Uterus (tissue), 4 donors: Measurements from ENCODE around the gene DYDC2. TPM values are rescaled to one million over a fixed set of nuclear protein-coding genes. Genes with fewer than 3 reads are reported as not detected.
"Not testable (repeated sequence)": the region's sequence is repeated elsewhere in the genome, so short reads cannot be mapped to it uniquely, and the experiment has no call there.

Experiments used
- DNase-seq, 2 donors: peaks; one replicate each; pipeline ENCODE4 v3.0.0-alpha.2; 2019 to 2020
- H3K27ac ChIP-seq, 2 donors: fragments of 200-600 bp; sonication (generic); 1 replicate in 1 of 2; 2 replicates in 1 of 2; pipeline ENCODE4 v1.5.1; 2016 to 2018
- H3K27me3 ChIP-seq, 2 donors: fragments of 200-600 bp; sonication (generic); one replicate each; pipeline ENCODE4 v1.5.1; 2018 to 2019; ENCODE audit warnings: control low read depth in 1 of 2
- H3K36me3 ChIP-seq, 2 donors: fragments of 200-600 bp; sonication (generic); one replicate each; pipeline ENCODE4 v1.5.1; 2019; ENCODE audit warnings: control low read depth in 1 of 2
- H3K4me1 ChIP-seq, 2 donors: fragments of 200-600 bp; sonication (generic); one replicate each; pipeline ENCODE4 v1.5.1; 2018 to 2019; ENCODE audit warnings: control low read depth in 1 of 2
- H3K4me3 ChIP-seq, 2 donors: fragments of 200-600 bp; sonication (generic); 1 replicate in 1 of 2; 2 replicates in 1 of 2; pipeline ENCODE4 v1.5.1; 2018 to 2019; ENCODE audit warnings: mild to moderate bottlenecking in 1 of 2
- H3K9me3 ChIP-seq, 2 donors: fragments of 200-600 bp; sonication (generic); one replicate each; pipeline ENCODE4 v1.5.1; 2019; ENCODE audit warnings: control low read depth in 1 of 2
- CTCF ChIP-seq, 4 experiments: fragments of 200-600 bp in 2 of 4; fragments of 450-650 bp in 2 of 4; sonication (generic) in 2 of 4; IDR thresholded peaks; one replicate each; pipeline ENCODE4 v1.5.1; 2016 to 2019; ENCODE audit warnings: antibody characterized with exemption in 4 of 4, mild to moderate bottlenecking in 2 of 4, moderate library complexity in 1 of 4
- POLR2A ChIP-seq, 2 donors: fragments of 450-650 bp; IDR thresholded peaks; one replicate each; pipeline ENCODE4 v1.6.1; 2016; ENCODE audit warnings: antibody characterized with exemption in 2 of 2, mild to moderate bottlenecking in 1 of 2, moderate library complexity in 1 of 2
- intact Hi-C: fragments of 100-400 bp; cut with DNase I; formaldehyde crosslinking; loops from one replicate; pipeline ENCODE4 v1.15.1; 2023; ENCODE audit warnings: low total_unique reads
- total RNA-seq, 4 donors: library from RNA; depleted of rRNA in 3 of 4; stranded (reverse); fragments of >200 nt in 3 of 4; gene quantifications; one replicate each; pipeline versions ENCODE4 v1.1.0 to v1.2.4, GENCODE V29; 2014 to 2023
- donor health status: DM: yes; HTN: yes; CAD: no.

The DYDC2 gene
- total RNA-seq, 4 donors from 2014 or later: 0.73 to 12.4 (median 6.6) TPM; not detected in 1

DNA sequence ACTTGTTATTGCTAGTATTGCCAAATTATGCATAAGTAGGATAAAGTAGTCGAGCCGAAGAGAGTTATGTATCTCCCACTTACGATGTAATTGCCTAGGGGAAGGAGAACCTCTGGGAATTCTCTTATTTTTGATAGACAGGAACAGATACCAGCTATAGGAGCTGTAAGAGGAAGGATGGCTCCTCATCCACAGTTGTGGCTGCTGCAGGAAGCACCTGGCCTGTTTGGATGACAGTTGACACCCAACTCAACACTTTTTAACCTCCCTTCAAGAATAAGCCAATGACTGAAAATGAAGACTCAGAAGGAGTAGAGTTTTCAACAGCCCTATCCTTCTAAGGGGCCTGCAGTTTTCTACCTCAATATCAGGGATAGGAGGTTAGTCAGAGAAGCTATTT is 6.3 kb upstream of the DYDC2 start:
- no peak overlapping the region for H3K27ac ChIP-seq
- no peaks in the 10 kb centered on the region for H3K4me1 ChIP-seq
- no peak for DNase-seq
- H3K9me3 ChIP-seq: no peaks in the 10 kb centered on the region
- intact Hi-C loops: no loop called here
- no peaks in the 10 kb centered on the region for H3K27me3 ChIP-seq
- TF ChIP-seq CTCF (IDR thresholded peaks at IDR 0.05): no peak
- no peak for TF ChIP-seq POLR2A (IDR thresholded peaks at IDR 0.05)
- no peaks in the 10 kb centered on the region for H3K36me3 ChIP-seq
- H3K4me3 ChIP-seq: no peak overlapping the region

DNA sequence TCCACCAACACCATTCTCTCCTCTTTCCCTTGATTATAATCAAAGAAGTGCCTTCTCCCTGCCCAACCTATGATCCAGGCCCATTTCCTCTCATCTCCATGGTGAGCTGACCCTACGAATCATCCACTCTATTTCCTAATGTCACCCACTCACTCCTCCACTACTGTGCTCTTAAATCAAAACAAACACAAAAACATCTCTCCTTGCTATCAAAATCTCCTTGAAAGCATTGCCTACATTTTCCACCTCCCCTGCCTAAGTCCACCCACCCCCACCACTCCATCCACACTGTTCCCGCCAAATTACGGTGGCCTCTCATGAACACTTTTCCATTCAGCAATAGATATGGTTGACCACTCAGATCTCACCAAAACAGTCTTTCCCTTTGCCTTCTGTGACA is 5.4 kb upstream of the DYDC2 start:
- H3K27me3 ChIP-seq: no peaks in the 10 kb centered on the region
- peaks cover 0 to 2% of the 10 kb centered on the region in 2 donors for H3K4me1 ChIP-seq
- intact Hi-C loops: no loop called here
- no peak overlapping the region for H3K27ac ChIP-seq
- H3K9me3 ChIP-seq: no peaks in the 10 kb centered on the region
- H3K4me3 ChIP-seq: no peak overlapping the region
- TF ChIP-seq POLR2A (IDR thresholded peaks at IDR 0.05) (no peak), CTCF (IDR thresholded peaks at IDR 0.05) (no peak)
- no peaks in the 10 kb centered on the region for H3K36me3 ChIP-seq
- DNase-seq: no peak

- Histone ChIP-seq H3K27me3 (no peaks in the 10 kb centered on the region), H3K4me1 (peaks cover 0 to 11% of the 10 kb centered on the region in 2 donors), H3K4me3 (peak overlapping the region; percentile 19 to 29), H3K36me3 (no peaks in the 10 kb centered on the region), H3K27ac (no peak overlapping the region), H3K9me3 (no peaks in the 10 kb centered on the region)
- no peak for DNase-seq
- intact Hi-C loops: no loop called here
- no peak for TF ChIP-seq POLR2A (IDR thresholded peaks at IDR 0.05)
- TF ChIP-seq CTCF (IDR thresholded peaks at IDR 0.05): no peak
Measured at GRCh38 chr10:80356989-80357850, 639 bp downstream of the DYDC2 start.

DNA sequence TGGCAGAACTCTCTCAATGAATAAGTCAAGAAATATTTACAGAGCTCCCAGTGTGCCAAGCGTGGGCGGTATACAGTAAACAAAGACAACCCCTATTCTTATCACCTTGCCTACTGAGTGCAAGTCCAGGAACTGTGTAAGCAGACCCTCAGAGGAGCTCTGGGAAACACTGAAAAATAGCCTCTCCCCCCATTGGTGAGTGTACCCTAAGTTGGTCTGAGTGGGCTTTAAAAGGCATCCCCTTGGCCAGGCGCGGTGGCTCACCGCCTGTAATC is 1.2 kb downstream of the DYDC2 start:
- H3K9me3 ChIP-seq: no peaks in the 10 kb centered on the region
- no peak for TF ChIP-seq POLR2A (IDR thresholded peaks at IDR 0.05)
- TF ChIP-seq CTCF (IDR thresholded peaks at IDR 0.05): no peak
- H3K4me3 ChIP-seq: no peak overlapping the region
- no peaks in the 10 kb centered on the region for H3K36me3 ChIP-seq
- no peak for DNase-seq
- H3K27ac ChIP-seq: no peak overlapping the region
- intact Hi-C loops: no loop called here
- no peaks in the 10 kb centered on the region for H3K27me3 ChIP-seq
- H3K4me1 ChIP-seq: peaks cover 0 to 11% of the 10 kb centered on the region in 2 donors

GRCh38 chr10:80358925-80359324 is 2.3 kb downstream of the DYDC2 start:
- H3K4me1 ChIP-seq: peaks cover 0 to 11% of the 10 kb centered on the region in 2 donors
- H3K9me3 ChIP-seq, H3K27me3 ChIP-seq, intact Hi-C loops, H3K27ac ChIP-seq, H3K36me3 ChIP-seq, H3K4me3 ChIP-seq, DNase-seq: not testable (repeated sequence)
